CD4-positive, alpha-beta T cell treated with Interleukin-4 for 4 hours (primary cell): ENCODE results near the gene PRR5L.
"Not testable (repeated sequence)": the region's sequence is repeated elsewhere in the genome, so short reads cannot be mapped to it uniquely, and the experiment has no call there.

ENCODE experiments used
- DNase-seq: peaks from one replicate; pipeline ENCODE4 v3.0.0-alpha.2; 2020

Gene PRR5L

DNA sequence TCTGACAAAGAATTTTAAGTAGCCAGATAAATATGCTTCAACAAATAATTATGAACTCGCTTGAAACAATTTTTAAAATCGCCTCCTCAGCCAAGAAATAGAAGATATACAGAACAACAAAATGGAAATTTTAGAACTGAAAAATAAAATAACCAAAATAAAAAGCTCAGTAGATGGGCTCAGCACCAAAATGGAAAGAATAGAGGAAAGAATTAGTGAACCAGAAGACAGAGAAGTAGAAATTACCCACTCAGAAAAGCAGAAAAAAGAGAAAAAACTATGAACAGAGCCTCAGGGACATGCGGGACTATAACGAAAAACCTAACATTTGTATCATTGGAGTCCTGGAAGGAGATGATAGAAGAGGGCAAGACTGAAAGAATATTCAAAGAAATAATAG lies 14.2 kb upstream of the PRR5L start:
- no peak for DNase-seq

DNA sequence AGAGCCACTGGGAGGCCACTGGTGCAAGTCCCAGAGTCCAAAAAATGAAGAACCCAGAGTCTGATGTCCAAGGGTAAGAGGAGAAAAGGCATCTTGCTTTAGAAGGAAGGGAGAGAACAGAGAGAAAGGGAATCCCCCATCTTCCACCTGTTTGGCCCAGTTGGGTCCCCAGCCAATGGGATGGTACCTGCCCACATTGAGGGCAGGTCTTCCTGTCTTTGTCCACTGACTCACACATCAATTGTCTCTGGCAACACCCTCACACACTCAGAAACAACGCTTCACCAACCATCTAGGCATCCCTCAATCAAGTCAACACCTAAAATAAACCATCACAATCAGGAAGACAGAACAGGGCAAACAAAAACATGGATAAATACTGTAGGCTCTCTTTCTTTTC lies 13.2 kb upstream of the PRR5L start:
- no peak for DNase-seq

DNA sequence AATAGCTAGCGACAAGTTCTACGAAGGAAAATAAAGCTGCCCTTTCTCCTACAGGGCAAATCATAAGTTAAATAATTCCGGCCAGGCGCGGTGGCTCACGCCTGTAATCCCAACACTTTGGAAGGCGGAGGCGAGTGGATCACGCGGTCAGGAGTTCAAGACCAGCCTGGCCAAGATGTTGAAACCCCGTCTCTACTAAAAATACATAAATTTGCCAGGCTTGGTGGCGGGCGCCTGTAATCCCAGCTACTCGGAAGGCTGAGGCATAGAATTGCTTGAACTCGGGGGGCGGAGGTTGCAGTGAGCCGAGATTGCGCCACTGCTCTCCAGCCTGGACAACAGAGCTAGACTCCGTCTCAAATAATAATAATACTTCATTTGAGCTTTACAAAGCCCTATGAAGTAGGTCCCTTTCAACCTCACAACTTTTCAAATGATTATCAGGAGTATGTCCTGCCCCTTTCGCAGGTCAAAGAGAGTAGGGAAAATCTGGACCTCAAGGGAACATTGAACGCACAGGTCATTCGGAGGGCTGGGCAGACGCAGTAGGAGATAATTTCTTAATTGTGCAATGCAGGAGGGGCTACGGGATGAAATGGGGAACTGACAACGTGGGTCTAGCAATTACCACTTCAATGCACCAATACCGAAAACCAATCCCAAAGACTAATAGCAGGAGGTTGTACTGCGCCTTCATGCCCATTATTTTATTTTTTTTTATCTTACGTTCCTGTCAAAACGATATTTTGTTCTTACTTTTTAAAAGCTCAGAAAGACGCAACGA lies 7.5 kb upstream of the PRR5L start:
- no peak for DNase-seq

DNA sequence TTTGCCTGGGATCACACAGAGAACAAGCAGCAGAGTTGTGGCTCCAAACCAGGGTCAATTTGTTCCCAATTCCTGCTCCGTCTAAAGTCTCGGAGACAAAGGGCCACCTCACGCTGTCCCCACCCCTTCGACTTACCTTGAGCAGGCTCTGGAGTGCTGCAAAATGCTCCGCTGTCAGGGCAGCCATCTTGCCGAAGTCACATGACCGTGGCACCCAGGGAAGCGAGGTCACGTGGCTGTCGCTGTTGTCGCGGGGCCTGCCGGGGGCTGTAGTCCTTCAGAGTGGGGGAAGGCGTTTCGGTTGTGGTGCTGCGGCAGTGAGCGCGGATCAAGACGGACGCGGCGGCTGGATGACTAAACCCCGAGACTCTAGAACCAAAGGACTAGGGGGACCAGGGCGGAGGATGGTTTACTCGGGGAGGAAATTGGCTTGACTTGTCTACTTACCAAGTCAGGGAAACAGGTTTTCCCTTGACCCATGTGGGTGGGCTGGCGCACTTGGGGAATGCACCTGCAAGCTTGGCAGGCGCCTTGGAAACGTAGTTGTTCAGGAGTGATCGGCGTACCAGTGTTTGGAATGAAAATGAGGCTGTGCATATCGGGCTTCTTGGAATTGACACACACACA lies 6.7 kb upstream of the PRR5L start, which contains the start of gene COMMD9:
Gene COMMD9, minus strand, starts transcription at position 199 of the 627 bp plus-strand sequence. Its CDS starts 12 bp downstream, at position 187.
- DNase-seq: peak; percentile 94

- DNase-seq: peak; percentile 72
These were observed 3.8 kb upstream of the PRR5L start for GRCh38 chr11:36292311-36292722.

GRCh38 chr11:36296884-36297543 lies 926 bp downstream of the PRR5L start:
- DNase-seq: no peak

- DNase-seq: no peak
These were observed 4.6 kb downstream of the PRR5L start for GRCh38 chr11:36300650-36301049.

DNA sequence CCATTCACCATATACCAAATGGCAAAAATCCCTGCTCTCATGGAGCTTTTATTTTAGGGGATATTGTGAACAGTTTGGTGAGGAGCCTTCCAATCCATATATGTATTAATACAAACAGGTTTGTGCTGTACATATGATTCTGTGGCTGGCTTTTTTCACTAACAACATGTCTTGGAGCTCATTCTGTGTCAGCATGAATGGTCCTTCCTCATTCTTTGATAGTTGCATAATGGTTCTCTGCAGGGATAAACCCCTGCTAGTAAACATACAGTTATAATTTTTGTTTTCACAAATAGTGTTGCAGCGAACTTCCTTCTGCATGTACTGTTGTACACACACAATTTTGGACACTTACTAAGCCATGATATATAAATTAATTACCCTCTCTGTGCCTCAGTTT lies 8.3 kb downstream of the PRR5L start:
- DNase-seq: no peak

DNA sequence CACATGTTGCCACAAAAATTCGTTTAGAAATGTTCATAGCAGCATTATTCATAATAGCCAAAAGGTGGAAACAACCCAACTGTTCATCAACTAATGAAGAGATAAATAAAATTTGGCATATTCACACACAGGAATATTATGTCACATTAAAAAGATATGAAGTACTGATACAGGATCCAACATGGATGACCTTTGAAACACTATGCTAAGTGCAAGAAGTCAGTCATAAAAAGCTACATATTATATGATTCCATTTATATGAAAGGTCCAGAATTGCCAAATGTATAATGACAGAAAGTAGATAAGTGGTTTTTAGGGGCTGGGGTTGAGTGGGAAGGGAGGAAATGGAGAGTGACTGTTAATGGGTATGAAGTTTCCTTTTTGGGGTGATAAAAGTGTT lies 9.0 kb downstream of the PRR5L start:
- no peak for DNase-seq

- DNase-seq: peak; percentile 57
These were observed 10.8 kb downstream of the PRR5L start for GRCh38 chr11:36306888-36307287.

- DNase-seq: no peak
These were observed 12.5 kb downstream of the PRR5L start for GRCh38 chr11:36308577-36308976.

DNA sequence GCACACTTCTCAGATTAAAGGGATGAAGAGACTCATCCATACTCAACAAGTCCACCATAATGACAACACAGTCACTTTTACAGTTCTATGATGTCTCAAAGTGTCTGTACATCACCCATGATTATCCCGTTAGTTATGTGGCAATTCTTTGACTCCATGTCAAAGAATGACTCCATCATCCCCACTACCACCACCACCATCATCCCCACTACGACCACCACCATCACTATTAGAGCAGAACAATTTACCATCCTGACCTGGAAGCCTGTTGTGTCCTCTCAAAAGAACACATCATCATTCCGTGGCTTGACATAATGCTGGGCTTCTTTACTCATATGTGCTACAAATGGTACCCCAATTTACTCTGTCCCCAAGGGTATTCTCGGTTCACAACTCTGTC lies 13.7 kb downstream of the PRR5L start:
- no peak for DNase-seq

GRCh38 chr11:36311926-36312595 lies 16.0 kb downstream of the PRR5L start:
- DNase-seq: no peak

- no peak for DNase-seq
These were observed 16.8 kb downstream of the PRR5L start for GRCh38 chr11:36312611-36313472.

- no peak for DNase-seq
These were observed 17.8 kb downstream of the PRR5L start for GRCh38 chr11:36313750-36314433.

- no peak for DNase-seq
These were observed 18.3 kb downstream of the PRR5L start for GRCh38 chr11:36314434-36314767.

DNA sequence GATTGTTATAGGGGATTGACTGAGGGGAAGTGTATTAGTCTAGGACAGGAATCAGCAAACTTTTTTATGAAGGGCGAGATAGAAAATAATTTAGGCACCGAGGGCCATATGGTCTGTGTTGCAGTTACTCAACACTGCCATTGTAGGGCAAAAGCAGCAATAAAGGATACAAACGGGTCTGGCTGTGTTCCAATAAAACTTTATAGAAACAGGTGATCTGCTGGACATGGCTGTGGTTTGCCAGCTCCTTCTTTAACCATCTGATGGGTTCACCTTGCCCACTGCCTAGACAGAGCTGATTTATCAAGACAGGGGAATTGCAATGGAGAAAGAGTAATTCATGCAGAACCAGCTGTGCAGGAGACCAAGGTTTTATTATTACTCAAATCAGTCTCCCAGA lies 20.0 kb downstream of the PRR5L start:
- DNase-seq: no peak

- no peak for DNase-seq
These were observed 21.9 kb downstream of the PRR5L start for GRCh38 chr11:36317992-36318391.

- DNase-seq: not testable (repeated sequence)
These were observed 28.9 kb downstream of the PRR5L start for GRCh38 chr11:36324956-36325355.

- DNase-seq: not testable (repeated sequence)
These were observed 29.3 kb downstream of the PRR5L start for GRCh38 chr11:36325403-36325802.

- DNase-seq: no peak
These were observed 30.7 kb downstream of the PRR5L start for GRCh38 chr11:36326524-36327419.
